Adrenal gland (tissue), 5 donors: Measurements from ENCODE around the gene FAP.

Experiments used
- POLR2A ChIP-seq, 2 donors: fragments of 450-650 bp; IDR thresholded peaks; one replicate each; pipeline ENCODE4 v1.6.1; 2017; ENCODE audit warnings: antibody characterized with exemption in 2 of 2, mild to moderate bottlenecking in 2 of 2, moderate library complexity in 1 of 2
- TF ChIP-seq, protein P1 (sequence below), 6 experiments: fragments of 450-650 bp in 4 of 6; fragments of 200-600 bp in 2 of 6; sonication (generic) in 1 of 6; IDR thresholded peaks; 1 replicate in 5 of 6; 2 replicates in 1 of 6; pipeline versions ENCODE4 v1.5.1 to v1.8.0; 2016 to 2021; ENCODE audit warnings: antibody characterized with exemption in 6 of 6, mild to moderate bottlenecking in 2 of 6, moderate library complexity in 1 of 6
- donor health status: DM: no; HTN: no; CAD: no.

DNA sequence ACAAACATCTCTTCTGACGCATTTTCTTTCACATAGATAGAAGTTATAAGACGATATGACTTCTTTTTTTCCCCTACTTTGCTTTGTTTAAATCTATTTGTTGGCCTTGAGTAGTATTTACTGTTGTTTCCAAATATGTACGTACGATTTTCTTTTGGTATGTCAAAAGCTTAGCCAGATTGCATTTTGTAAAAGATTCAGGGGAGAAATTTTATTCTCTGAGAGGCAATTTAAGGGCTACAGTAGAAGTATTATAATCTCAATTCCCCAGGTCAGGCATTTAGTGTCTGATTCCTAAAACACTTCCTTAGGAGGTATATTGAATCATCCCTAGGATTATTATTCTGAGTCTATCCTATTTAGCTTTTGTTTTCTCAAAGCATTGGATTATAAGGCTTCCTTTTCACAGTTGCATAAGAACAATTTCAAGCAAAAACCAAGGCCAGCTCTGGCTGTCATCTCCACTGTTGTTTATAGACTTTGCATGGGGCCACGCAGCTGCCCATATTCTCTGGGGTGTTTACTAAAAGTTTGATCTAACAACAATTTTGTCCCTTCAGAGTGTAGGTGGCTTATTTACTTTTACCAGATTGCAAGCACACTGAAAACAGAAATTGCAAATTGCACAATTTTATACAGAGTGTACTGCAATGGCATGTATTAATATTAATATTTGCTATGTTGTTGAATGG lies 57.6 kb downstream of the FAP start:
- TF ChIP-seq, protein P1, sequence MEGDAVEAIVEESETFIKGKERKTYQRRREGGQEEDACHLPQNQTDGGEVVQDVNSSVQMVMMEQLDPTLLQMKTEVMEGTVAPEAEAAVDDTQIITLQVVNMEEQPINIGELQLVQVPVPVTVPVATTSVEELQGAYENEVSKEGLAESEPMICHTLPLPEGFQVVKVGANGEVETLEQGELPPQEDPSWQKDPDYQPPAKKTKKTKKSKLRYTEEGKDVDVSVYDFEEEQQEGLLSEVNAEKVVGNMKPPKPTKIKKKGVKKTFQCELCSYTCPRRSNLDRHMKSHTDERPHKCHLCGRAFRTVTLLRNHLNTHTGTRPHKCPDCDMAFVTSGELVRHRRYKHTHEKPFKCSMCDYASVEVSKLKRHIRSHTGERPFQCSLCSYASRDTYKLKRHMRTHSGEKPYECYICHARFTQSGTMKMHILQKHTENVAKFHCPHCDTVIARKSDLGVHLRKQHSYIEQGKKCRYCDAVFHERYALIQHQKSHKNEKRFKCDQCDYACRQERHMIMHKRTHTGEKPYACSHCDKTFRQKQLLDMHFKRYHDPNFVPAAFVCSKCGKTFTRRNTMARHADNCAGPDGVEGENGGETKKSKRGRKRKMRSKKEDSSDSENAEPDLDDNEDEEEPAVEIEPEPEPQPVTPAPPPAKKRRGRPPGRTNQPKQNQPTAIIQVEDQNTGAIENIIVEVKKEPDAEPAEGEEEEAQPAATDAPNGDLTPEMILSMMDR (IDR thresholded peaks at IDR 0.05), result no peak
- TF ChIP-seq POLR2A (IDR thresholded peaks at IDR 0.05), result no peak
